ENCODE results near the gene GNG11. TPM values are rescaled to one million over a fixed set of nuclear protein-coding genes. Genes with fewer than 3 reads are reported as not detected.

GNG11 gene
- total RNA-seq (208 and 215 TPM in 2 replicates), polyA plus RNA-seq (90.4 and 92.3 TPM in 2 replicates), polyA minus RNA-seq (43.9 and 44.6 TPM in 2 replicates), Bru-seq, nascent RNA (percentile 100 among the genes with signal in this experiment), BruChase-seq, experiment 1, labeled RNA remaining after a 6-hour chase (percentile 99 among the genes with signal in this experiment), BruChase-seq, experiment 2, labeled RNA remaining after a 2-hour chase (percentile 99 among the genes with signal in this experiment)
- polyA plus RNA-seq (2011; cell fraction: cytosol; rRNA removed) = 93.2 and 133 TPM in 2 replicates
- polyA plus RNA-seq (2011; cell fraction: nucleus; rRNA removed) = 45.5 and 59.6 TPM in 2 replicates
- polyA plus RNA-seq (2012) = 143 and 162 TPM in 2 replicates
- polyA minus RNA-seq (2011; cell fraction: cytosol; rRNA and poly(A)+ RNA removed) = 1.6 TPM
- 75.7 and 94.4 TPM in 2 replicates for polyA minus RNA-seq (2011; cell fraction: nucleus; rRNA and poly(A)+ RNA removed)
- long read RNA-seq, transcript GNG11-201 (2 exons, 3,055 nt) = major isoform, 3,749 of 3,778 reads
- long read RNA-seq, partial matches to known transcripts = 0 of 3,778 reads
- long read RNA-seq, other reads (novel, unspliced or antisense) = 29 of 3,778 reads

DNA sequence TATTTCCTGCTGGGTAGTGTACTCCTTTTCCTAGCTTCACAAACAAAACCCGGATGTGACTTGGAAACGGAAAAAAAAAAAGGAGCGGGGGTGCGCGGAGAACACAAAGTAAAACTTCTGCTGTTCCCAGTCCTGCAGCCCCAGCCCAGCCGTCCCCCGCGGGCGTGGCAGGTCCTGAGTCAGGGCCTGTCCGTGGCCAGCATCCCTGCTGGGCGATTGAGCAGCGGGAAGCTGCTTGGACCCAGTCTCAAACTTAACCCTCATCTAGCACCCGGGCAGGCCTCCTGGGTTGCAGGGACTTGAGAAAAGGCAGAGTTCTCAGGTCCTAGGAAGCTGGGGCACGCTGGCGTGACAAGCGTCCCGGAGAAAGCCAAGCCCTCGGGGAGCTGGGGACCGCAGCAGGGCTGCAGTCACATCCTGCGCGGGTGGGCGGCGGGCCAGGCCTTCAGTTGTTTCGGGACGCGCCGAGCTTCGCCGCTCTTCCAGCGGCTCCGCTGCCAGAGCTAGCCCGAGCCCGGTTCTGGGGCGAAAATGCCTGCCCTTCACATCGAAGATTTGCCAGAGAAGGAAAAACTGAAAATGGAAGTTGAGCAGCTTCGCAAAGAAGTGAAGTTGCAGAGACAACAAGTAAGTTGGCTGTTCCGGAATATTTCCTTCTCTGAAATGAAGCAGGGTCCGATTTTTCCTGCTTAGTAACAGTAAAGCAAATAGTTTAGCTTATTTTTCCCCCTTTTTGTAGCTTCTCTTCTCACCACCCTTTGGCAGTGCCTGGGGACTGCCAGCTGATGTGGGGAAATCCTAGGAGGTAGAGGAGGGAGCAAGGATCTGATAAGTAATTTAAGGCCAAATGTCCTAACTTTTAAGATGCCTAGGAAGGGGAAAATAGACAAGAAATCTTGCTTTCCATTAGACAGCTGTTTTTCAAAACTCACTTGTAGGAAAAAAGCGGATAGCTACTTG is at the start of gene GNG11:
Gene GNG11, plus strand, starts transcription at position 129 of the 960 bp plus-strand sequence. Its CDS starts 403 bp downstream, at position 532.
- no peaks in the 10 kb centered on the region for H3K9me1 ChIP-seq (replicated peaks; ENCODE audit: control insufficient read depth, extremely low read depth, insufficient read depth, low read length)
- H2AFZ ChIP-seq (ENCODE audit: low read depth, low read length) = peak within 1 kb of the TSS; percentile 72
- peaks cover 5% of the 10 kb centered on the region for H4K20me1 ChIP-seq (replicated peaks; ENCODE audit: control insufficient read depth, extremely low read depth, insufficient read depth, low read length)
- H3K4me2 ChIP-seq (ENCODE audit: insufficient read depth, low read length) = peak within 1 kb of the TSS; percentile 98
- intact Hi-C loops (cut with micrococcal nuclease) = loop anchor here (1.0 to 5.0 kb wide), 10 partner anchors 8 to 450 kb away; partner anchors contain the start of gene BET1
- H3K9ac ChIP-seq (replicated peaks; ENCODE audit: extremely low read depth, insufficient read depth, low read length) = peak within 1 kb of the TSS; percentile 100
- ChIA-PET POLR2A (interaction anchor here (0.6 to 1.7 kb wide), 5 partner anchors 9 to 1958 kb away, joined by 3 to 12 read pairs (median 3); no protein-coding TSS in a partner anchor), CTCF (interaction anchor here (0.7 to 3.3 kb wide), 19 partner anchors 9 to 294 kb away, joined by 3 to 34 read pairs (median 5); partner anchors contain the start of gene GNGT1)
- H3K79me2 ChIP-seq (ENCODE audit: control insufficient read depth, insufficient read depth, low read length) = peaks cover 48% of the 10 kb centered on the region
- H3K4me3 ChIP-seq (replicated peaks in 1 of 3; ENCODE audit: insufficient read depth in 1 of 3, low read depth in 1 of 3, low read length in 3 of 3) = peak within 1 kb of the TSS; percentile 95 to 100 (median 100)
- FAIRE-seq (peak; percentile 52), DNase-seq (ENCODE audit: low read depth, low spot score) (peak; percentile 90)
- TF ChIP-seq POLR2AphosphoS5 (IDR thresholded peaks at IDR 0.05; ENCODE audit: insufficient read depth, low read depth, low read length) = peak; percentile 90
- peak; percentile 42 for TF ChIP-seq FOS (IDR thresholded peaks at IDR 0.05; ENCODE audit: borderline replicate concordance, insufficient read depth, low read length)
- TF ChIP-seq, protein P1, sequence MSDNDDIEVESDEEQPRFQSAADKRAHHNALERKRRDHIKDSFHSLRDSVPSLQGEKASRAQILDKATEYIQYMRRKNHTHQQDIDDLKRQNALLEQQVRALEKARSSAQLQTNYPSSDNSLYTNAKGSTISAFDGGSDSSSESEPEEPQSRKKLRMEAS (IDR thresholded peaks at IDR 0.05; ENCODE audit: insufficient read depth, insufficient read length) = no peak
- peak; percentile 38 for TF ChIP-seq GATA2 (IDR thresholded peaks at IDR 0.05; ENCODE audit: insufficient read depth, insufficient read length, low read depth, low read length)
- peak; percentile 86 for TF ChIP-seq POLR2A (IDR thresholded peaks at IDR 0.05; ENCODE audit: low read depth, low read length)
- H3K27ac ChIP-seq (ENCODE audit: insufficient read depth, low read depth, low read length) = peak within 1 kb of the TSS; percentile 99
- dilution Hi-C loops (cut with MboI; ENCODE audit: extremely low pct_ligation_motif_present, low sequenced_read_pairs) = no loop called here
- no peaks in the 10 kb centered on the region for H3K27me3 ChIP-seq (ENCODE audit: control insufficient read depth in 2 of 2, insufficient read depth in 2 of 2, low read length in 2 of 2)
- BruUV-seq (replicated peaks) = TSS peak; percentile 48
- H3K36me3 ChIP-seq (ENCODE audit: control insufficient read depth in 2 of 2, extremely low read depth in 1 of 2, insufficient read depth in 2 of 2, low read length in 2 of 2) = peaks cover 8 to 10% of the 10 kb centered on the region in 2 experiments
- H3K9me3 ChIP-seq (replicated peaks; ENCODE audit: control insufficient read depth, insufficient read depth, low read length) = no peaks in the 10 kb centered on the region
- H3K4me1 ChIP-seq (ENCODE audit: control insufficient read depth, extremely low read depth, insufficient read depth, low read length) = peaks cover 25% of the 10 kb centered on the region
